M059J (cell line): ENCODE data around the gene WDR82. TPM values are rescaled to one million over a fixed set of nuclear protein-coding genes. Genes with fewer than 3 reads are reported as not detected.
"Not testable (repeated sequence)": the region's sequence is repeated elsewhere in the genome, so short reads cannot be mapped to it uniquely, and the experiment has no call there.

Experiments used
- DNase-seq: peaks from one replicate; pipeline ENCODE4 v3.0.0-alpha.2; 2012; ENCODE audit warnings: low read depth
- total RNA-seq: library from RNA; depleted of rRNA; stranded (reverse); fragments of >200 nt; shearing (Covaris generic); gene quantifications from 2 replicates; pipeline ENCODE4 v1.2.3, GENCODE V29; 2014

WDR82 gene
- total RNA-seq, 1 experiment from 2014 or later, result 35.5 TPM

- DNase-seq, result no peak
Measured at GRCh38 chr3:52289747-52290595, 11.5 kb upstream of the WDR82 start.

- no peak for DNase-seq
Measured at GRCh38 chr3:52289338-52289746, 10.9 kb upstream of the WDR82 start.

- DNase-seq, result no peak
Measured at GRCh38 chr3:52288674-52289073, 10.2 kb upstream of the WDR82 start.

- DNase-seq, result no peak
Measured at GRCh38 chr3:52286777-52287110, 8.3 kb upstream of the WDR82 start.

- not testable (repeated sequence) for DNase-seq
Measured at GRCh38 chr3:52284051-52284450, 5.6 kb upstream of the WDR82 start.

GRCh38 chr3:52283306-52283705 is 4.9 kb upstream of the WDR82 start:
- DNase-seq, result no peak

GRCh38 chr3:52281981-52282801 is 3.7 kb upstream of the WDR82 start:
- DNase-seq, result peak; percentile 46

- DNase-seq, result peak; percentile 22
Measured at GRCh38 chr3:52280050-52280461, 1.6 kb upstream of the WDR82 start.

GRCh38 chr3:52279596-52279995 is 1.1 kb upstream of the WDR82 start:
- DNase-seq, result no peak

- DNase-seq, result peak; percentile 54
Measured at GRCh38 chr3:52277972-52278509, 408 bp downstream of the WDR82 start.

- DNase-seq, result peak; percentile 54
Measured at GRCh38 chr3:52277071-52277964, 1.1 kb downstream of the WDR82 start.

GRCh38 chr3:52274781-52275180 is 3.7 kb downstream of the WDR82 start:
- not testable (repeated sequence) for DNase-seq

- no peak for DNase-seq
Measured at GRCh38 chr3:52272831-52273230, 5.6 kb downstream of the WDR82 start.

GRCh38 chr3:52272172-52272571 is 6.3 kb downstream of the WDR82 start:
- not testable (repeated sequence) for DNase-seq

- no peak for DNase-seq
Measured at GRCh38 chr3:52270252-52270754, 8.1 kb downstream of the WDR82 start.

GRCh38 chr3:52269776-52270175 is 8.7 kb downstream of the WDR82 start:
- no peak for DNase-seq

GRCh38 chr3:52268036-52268435 is 10.4 kb downstream of the WDR82 start:
- DNase-seq, result no peak

- DNase-seq, result no peak
Measured at GRCh38 chr3:52265387-52265786, 13.1 kb downstream of the WDR82 start.

GRCh38 chr3:52262447-52262846 is 16.0 kb downstream of the WDR82 start:
- no peak for DNase-seq

GRCh38 chr3:52259448-52259847 is 19.0 kb downstream of the WDR82 start:
- no peak for DNase-seq

GRCh38 chr3:52259035-52259434 is 19.4 kb downstream of the WDR82 start:
- DNase-seq, result no peak
